GM13977 (cell line): ENCODE data around the gene ILF2.

ENCODE experiments used
- DNase-seq: peaks from one replicate; pipeline ENCODE4 v3.0.0; 2012; ENCODE audit warnings: low spot score
- CTCF ChIP-seq: IDR thresholded peaks from 2 replicates; pipeline ENCODE4 v1.5.1; 2012; ENCODE audit warnings: mild to moderate bottlenecking, control low read depth; ENCODE audit not compliant: insufficient read depth; ENCODE audit errors: extremely low read depth, missing control alignments
- in situ Hi-C: fragments of 300-500 bp; cut with MboI; formaldehyde crosslinking; loops from one replicate; pipeline ENCODE4 v1.12.0; 2022; ENCODE audit warnings: low sequenced_read_pairs, low pct_unique_long_range_greater_than_20kb, mixed read lengths, inconsistent platforms; ENCODE audit not compliant: unreplicated experiment

ILF2 gene

GRCh38 chr1:153633754-153634665, 36.8 kb downstream of the ILF2 start, which contains the start of gene CHTOP:
Gene CHTOP, plus strand, starts transcription at chr1:153634066. Its CDS starts 2,523 bp downstream, at chr1:153636589.
- no peak for TF ChIP-seq CTCF
- in situ Hi-C loops: no loop called here

DNA sequence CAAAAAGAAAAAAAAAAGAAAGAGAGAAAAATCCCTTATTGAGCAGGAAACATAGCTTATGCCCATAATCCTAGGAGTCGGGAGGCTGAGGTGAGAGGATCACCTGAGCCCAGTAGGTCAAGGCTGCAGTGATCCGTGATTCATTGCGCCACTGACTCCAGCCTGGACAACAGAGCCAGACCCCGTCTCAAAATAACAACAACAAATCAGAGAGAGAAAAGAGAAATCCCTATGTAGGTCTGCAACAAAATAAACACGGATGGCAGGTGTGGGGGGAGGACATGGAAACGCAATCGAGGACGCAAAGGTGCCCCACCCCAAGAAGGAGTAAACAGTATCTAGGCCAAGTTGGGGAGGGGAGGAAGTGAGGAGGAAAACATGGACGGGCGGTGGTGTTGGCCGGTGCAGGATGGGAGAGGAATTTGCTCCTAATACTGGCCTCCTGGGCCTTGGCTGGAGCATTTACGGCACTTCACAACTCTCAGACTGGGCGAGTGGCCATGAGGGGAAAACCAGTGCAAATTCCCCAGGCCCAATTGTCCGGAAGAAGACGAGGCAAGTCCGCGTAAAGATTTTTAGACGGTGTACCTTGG, 37.5 kb downstream of the ILF2 start:
- no peak for DNase-seq
- in situ Hi-C loops: no loop called here
- TF ChIP-seq CTCF: no peak

More at GRCh38 chr1:153633754-153634665, 36.8 kb downstream of the ILF2 start, which contains the start of gene CHTOP:
- peak; percentile 97 for DNase-seq

DNA sequence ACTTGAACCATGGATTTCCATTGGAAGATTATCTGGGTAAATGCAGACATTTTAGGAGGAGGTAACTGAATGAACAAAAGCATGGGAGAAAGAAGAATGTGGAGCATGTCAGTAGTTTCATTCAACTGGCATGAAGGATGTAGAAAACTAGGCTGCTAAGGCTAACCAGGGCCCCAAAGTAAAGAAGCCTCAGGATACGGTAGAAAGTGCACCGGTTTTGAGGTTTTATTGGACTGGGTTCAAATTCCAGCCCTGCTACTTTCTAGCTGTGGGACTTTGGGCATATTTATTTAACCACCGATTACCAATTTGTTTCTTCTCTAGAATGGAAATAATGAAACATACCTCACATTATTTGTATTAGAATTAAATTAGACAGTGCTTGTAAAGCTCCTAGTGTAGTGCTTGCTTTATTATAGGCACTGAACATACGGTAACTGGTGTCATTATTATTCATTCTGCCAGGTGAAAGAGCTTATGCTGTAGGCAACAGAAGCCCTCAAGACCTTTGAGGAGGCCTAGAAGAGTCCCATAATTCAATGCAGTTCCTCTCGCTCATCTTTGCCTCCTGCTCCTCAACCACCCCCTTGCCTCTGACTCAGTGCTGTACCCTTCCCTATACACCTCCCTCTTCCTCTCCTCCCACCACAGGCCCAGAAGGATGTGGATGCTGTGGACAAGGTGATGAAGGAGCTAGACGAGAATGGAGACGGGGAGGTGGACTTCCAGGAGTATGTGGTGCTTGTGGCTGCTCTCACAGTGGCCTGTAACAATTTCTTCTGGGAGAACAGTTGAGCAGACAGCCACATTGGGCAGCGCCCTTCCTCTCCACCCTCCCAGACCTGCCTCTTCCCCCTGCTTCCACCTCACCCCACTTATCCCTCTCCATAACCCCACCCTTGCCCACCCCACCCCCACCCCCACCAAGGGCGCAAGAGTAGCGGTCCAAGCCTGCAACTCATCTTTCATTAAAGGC, 39.5 kb downstream of the ILF2 start:
- TF ChIP-seq CTCF: no peak
- DNase-seq: no peak
- in situ Hi-C loops: no loop called here

- no peak for DNase-seq
- no peak for TF ChIP-seq CTCF
- in situ Hi-C loops: no loop called here
These were observed 40.4 kb downstream of the ILF2 start for GRCh38 chr1:153630384-153630783.

DNA sequence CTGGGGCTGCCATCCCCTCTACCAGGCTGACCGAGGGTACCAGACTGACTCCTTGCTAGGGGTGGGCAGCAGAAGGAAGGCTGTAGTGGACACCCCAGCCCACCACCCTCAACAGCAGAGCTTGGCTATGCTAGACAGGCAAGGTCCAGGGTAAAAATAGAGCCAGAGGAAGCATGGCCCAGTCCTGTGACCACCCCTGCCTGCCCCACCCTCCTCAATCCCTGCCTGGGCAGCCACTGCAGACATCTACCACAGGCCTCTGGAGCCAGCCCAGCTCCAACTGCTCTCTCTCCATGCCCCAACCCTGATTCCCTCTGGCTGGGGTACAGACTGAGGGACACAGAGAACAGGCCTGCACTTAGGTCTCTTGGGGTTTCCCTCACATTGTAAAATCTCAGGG, 40.8 kb downstream of the ILF2 start:
- DNase-seq: no peak
- TF ChIP-seq CTCF: no peak
- in situ Hi-C loops: no loop called here

GRCh38 chr1:153629343-153629665, 41.5 kb downstream of the ILF2 start:
- TF ChIP-seq CTCF: no peak
- in situ Hi-C loops: no loop called here
- DNase-seq: no peak
